ENCODE results near the gene UBN1.

DNA sequence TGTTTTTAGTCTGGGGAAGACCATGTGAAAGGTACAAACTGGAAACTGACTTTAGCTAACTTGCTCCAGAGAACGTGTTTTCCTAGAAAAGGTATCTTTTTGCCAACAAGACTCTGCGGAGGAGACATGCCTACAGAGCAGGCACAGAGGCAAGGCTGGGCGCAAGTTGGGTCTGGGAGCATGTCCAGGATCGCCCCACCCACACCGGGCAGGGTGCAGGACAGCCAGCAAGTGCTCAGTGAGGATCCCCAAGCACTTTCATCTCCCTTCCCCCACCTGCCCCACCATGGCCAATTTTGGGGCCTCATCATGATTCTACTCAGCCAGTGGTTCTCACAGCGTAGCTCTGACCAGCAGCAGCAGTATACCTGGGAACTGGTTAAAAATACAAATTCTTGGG is 26.6 kb upstream of the UBN1 start:
- TF ChIP-seq, protein P1, sequence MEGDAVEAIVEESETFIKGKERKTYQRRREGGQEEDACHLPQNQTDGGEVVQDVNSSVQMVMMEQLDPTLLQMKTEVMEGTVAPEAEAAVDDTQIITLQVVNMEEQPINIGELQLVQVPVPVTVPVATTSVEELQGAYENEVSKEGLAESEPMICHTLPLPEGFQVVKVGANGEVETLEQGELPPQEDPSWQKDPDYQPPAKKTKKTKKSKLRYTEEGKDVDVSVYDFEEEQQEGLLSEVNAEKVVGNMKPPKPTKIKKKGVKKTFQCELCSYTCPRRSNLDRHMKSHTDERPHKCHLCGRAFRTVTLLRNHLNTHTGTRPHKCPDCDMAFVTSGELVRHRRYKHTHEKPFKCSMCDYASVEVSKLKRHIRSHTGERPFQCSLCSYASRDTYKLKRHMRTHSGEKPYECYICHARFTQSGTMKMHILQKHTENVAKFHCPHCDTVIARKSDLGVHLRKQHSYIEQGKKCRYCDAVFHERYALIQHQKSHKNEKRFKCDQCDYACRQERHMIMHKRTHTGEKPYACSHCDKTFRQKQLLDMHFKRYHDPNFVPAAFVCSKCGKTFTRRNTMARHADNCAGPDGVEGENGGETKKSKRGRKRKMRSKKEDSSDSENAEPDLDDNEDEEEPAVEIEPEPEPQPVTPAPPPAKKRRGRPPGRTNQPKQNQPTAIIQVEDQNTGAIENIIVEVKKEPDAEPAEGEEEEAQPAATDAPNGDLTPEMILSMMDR (IDR thresholded peaks at IDR 0.05), result no peak
- TF ChIP-seq POLR2AphosphoS5 (IDR thresholded peaks at IDR 0.05), result no peak
